ENCODE results near the gene AFM.

The AFM gene

GRCh38 chr4:73481358-73481757, at the start of gene AFM:
Gene AFM, plus strand, starts transcription at chr4:73481745. Its CDS starts 31 bp downstream, at chr4:73481776.
- no peak for DNase-seq

- DNase-seq, result no peak
Measured at GRCh38 chr4:73431813-73432168, 49.8 kb upstream of the AFM start.

- DNase-seq, result no peak
Measured at GRCh38 chr4:73432169-73433000, 49.2 kb upstream of the AFM start.

- DNase-seq, result no peak
Measured at GRCh38 chr4:73433140-73433539, 48.4 kb upstream of the AFM start.

GRCh38 chr4:73434311-73434710, 47.2 kb upstream of the AFM start:
- no peak for DNase-seq

GRCh38 chr4:73435984-73436383, 45.6 kb upstream of the AFM start, which contains the start of gene AFP:
Gene AFP, plus strand, starts transcription at chr4:73436221. Its CDS starts 42 bp downstream, at chr4:73436263.
- DNase-seq, result no peak

GRCh38 chr4:73436674-73437557, 44.6 kb upstream of the AFM start:
- DNase-seq, result no peak

GRCh38 chr4:73437558-73437956, 44.0 kb upstream of the AFM start:
- no peak for DNase-seq

- no peak for DNase-seq
Measured at GRCh38 chr4:73438048-73438447, 43.5 kb upstream of the AFM start.

- DNase-seq, result no peak
Measured at GRCh38 chr4:73438582-73439215, 42.8 kb upstream of the AFM start.

GRCh38 chr4:73439445-73439844, 42.1 kb upstream of the AFM start:
- DNase-seq, result no peak

GRCh38 chr4:73439991-73440390, 41.6 kb upstream of the AFM start:
- DNase-seq, result no peak

GRCh38 chr4:73440653-73441052, 40.9 kb upstream of the AFM start:
- DNase-seq, result no peak

GRCh38 chr4:73442275-73442674, 39.3 kb upstream of the AFM start:
- no peak for DNase-seq

- no peak for DNase-seq
Measured at GRCh38 chr4:73443224-73443623, 38.3 kb upstream of the AFM start.

GRCh38 chr4:73445383-73446335, 35.9 kb upstream of the AFM start:
- no peak for DNase-seq

GRCh38 chr4:73446336-73446938, 35.1 kb upstream of the AFM start:
- no peak for DNase-seq

- DNase-seq, result no peak
Measured at GRCh38 chr4:73447671-73448070, 33.9 kb upstream of the AFM start.

- no peak for DNase-seq
Measured at GRCh38 chr4:73448448-73449203, 32.9 kb upstream of the AFM start.

GRCh38 chr4:73450398-73451004, 31.0 kb upstream of the AFM start:
- peak; percentile 43 for DNase-seq

GRCh38 chr4:73451404-73451803, 30.1 kb upstream of the AFM start:
- DNase-seq, result no peak
